Airway epithelial cell (primary cell): ENCODE results near the gene COPS4. TPM values are rescaled to one million over a fixed set of nuclear protein-coding genes. Genes with fewer than 3 reads are reported as not detected.

ENCODE experiments used
- total RNA-seq: library from RNA; depleted of rRNA; stranded (reverse); fragments of >200 nt; gene quantifications from 2 replicates; pipeline ENCODE4 v1.2.3, GENCODE V29; 2015

COPS4 gene
- total RNA-seq = 39.8 and 51.8 TPM in 2 replicates

DNA sequence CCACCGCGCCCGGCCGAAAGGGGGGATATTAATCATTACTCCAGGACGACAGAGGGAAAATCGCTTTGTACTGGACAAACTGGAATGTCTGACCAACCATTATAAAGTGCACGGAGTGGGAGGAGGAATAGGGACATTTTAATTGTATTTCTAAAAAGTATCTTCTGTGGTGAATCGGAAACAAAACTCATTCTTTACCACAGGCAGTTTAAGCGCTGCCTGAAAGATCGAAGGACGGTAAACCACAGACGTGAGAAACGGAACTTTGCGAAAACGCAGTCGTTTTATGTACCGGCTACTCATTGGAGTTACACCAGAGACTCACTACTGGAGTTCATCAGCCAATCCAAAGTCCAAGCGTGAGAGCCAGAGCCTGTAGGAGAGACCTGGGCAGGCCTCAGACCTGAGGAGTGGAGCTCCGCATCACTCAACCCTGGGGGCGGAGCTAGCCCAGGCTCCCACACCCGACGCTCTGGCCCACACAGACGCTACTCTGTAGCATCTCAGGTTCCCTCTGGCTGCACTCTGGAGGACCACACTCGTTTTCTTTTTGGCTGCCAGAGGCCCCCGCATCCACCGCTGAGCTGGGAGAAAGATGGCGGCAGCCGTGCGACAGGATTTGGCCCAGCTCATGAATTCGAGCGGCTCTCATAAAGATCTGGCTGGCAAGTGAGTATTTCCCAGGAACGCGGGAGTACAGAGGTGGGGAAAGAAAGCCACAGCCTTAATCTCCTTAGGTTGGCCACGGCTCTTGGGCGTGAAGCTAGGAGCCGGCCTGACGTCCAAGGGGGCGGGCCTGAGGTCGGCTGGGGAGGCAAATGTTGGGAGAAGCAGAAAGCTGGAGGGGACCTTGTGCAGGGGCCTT lies at the start of gene COPS4:
TSS of gene COPS4 (plus strand) at position 554 of the 865 bp plus-strand sequence. CDS start at position 596, 42 bp downstream.

DNA sequence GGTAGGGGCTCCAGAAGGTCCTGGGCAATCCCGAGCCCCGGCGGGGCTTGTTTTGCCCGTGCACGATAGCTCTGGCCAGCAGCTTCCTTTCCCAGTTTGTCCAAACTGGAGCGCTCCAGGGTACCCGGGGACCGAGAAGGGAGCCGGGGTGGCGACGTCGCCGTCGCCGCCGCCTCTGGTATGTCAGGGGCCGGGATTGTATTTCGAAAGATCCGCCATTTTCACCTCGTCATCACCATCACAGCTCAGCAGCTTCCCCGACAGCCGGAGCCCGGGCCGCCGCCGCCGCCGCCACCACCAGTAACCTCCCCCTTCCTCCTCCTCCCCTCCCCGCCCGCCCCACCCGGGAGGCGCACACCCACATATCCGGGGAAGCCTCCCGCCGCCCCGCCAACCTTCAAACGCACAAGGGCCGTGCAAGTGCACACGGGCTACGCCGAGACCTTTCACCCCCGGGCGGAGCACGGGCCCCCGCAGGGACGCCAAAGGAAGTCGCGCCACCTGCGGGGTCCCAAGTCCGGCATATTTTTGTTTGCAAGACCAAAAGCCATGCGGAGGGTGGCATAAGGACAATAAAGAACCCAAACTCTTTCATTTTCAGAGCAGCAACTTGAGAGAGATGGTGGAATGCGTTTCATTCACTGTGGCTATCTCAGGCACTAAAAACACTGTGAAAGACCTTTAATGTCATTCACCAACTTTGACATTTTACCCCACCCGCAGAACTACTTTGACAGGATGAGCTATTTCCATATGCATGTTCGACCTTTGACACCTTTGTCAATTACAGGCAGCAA lies 24.3 kb upstream of the COPS4 start, which contains the start of gene LIN54:
TSS of gene LIN54 (minus strand) at position 302 of the 797 bp plus-strand sequence. CDS start 25,979 bp downstream, outside the sequence.

GRCh38 chr4:83114576-83114975 lies 79.6 kb downstream of the COPS4 start, which contains the start of gene PLAC8:
Gene PLAC8 (minus strand): TSS chr4:83114729. CDS start chr4:83107921, 6,808 bp downstream.

Other genes with a start within 250 kb of the COPS4 start
- 26.2 and 29.3 TPM in 2 replicates for gene SCD5, start 236.4 kb upstream of the COPS4 start, total RNA-seq
- gene SEC31A, start 144.0 kb upstream of the COPS4 start, total RNA-seq = 71.9 and 108 TPM in 2 replicates
- 0.84 and 2.6 TPM in 2 replicates for gene THAP9, start 134.4 kb upstream of the COPS4 start, total RNA-seq
- 6.4 and 9.0 TPM in 2 replicates for gene LIN54, start 24.4 kb upstream of the COPS4 start, total RNA-seq
- gene PLAC8, start 79.5 kb downstream of the COPS4 start, total RNA-seq = 4.7 and 9.8 TPM in 2 replicates
- 19.4 and 25.5 TPM in 2 replicates for gene COQ2, start 249.6 kb downstream of the COPS4 start, total RNA-seq